SU-DHL-6 (cell line): ENCODE data around the gene TAS2R50.

Experiments used
- H2AFZ ChIP-seq: fragments of 200-600 bp; sonication (generic); 2 replicates; pipeline ENCODE4 v1.6.1; 2014; ENCODE audit warnings: low read depth, mild to moderate bottlenecking, moderate library complexity, mixed read lengths, antibody characterized with exemption, low read length; ENCODE audit not compliant: severe bottlenecking
- H3F3A ChIP-seq: fragments of 200-600 bp; shearing (Covaris generic); 2 replicates; pipeline ENCODE4 v1.6.0; 2016; ENCODE audit warnings: antibody characterized with exemption, mild to moderate bottlenecking; ENCODE audit not compliant: insufficient read depth
- H3K27ac ChIP-seq: fragments of 200-600 bp; sonication (generic); 2 replicates; pipeline ENCODE4 v1.5.1; 2016; ENCODE audit warnings: low read depth, mild to moderate bottlenecking, low read length, moderate library complexity, mixed read lengths
- H3K27me3 ChIP-seq: fragments of 200-600 bp; sonication (generic), shearing (Covaris generic); 2 replicates; pipeline ENCODE4 v1.6.0; 2014; ENCODE audit warnings: mild to moderate bottlenecking, low read length
- H3K36me3 ChIP-seq: fragments of 200-600 bp; sonication (generic); 2 replicates; pipeline ENCODE4 v1.6.1; 2014; ENCODE audit warnings: mild to moderate bottlenecking, low read length, mixed read lengths
- H3K4me2 ChIP-seq: fragments of 300-600, 200-600 bp; shearing (Covaris generic), sonication (generic); 2 replicates; pipeline ENCODE4 v1.6.0; 2014; ENCODE audit warnings: low read length, low read depth, mild to moderate bottlenecking; ENCODE audit not compliant: poor library complexity, severe bottlenecking
- H3K4me3 ChIP-seq: fragments of 200-600 bp; sonication (generic); 2 replicates; pipeline ENCODE4 v1.5.1; 2014; ENCODE audit warnings: antibody characterized with exemption, low read length, mild to moderate bottlenecking, mixed read lengths; ENCODE audit not compliant: insufficient read depth, poor library complexity, severe bottlenecking
- H3K79me2 ChIP-seq: fragments of 200-600 bp; sonication (generic); 2 replicates; pipeline ENCODE4 v1.6.1; 2014; ENCODE audit warnings: mild to moderate bottlenecking, low read length, moderate library complexity; ENCODE audit not compliant: insufficient read depth
- H3K9ac ChIP-seq: fragments of 200-600 bp; sonication (generic); 2 replicates; pipeline ENCODE4 v1.7.0; 2014; ENCODE audit warnings: mild to moderate bottlenecking, low read length
- H3K9me2 ChIP-seq: fragments of 200-600 bp; sonication (generic); replicated peaks from 2 replicates; pipeline ENCODE4 v1.6.1; 2014; ENCODE audit warnings: low read length; ENCODE audit not compliant: insufficient read depth
- H3K9me3 ChIP-seq: fragments of 200-600 bp; sonication (generic); 2 replicates; pipeline ENCODE4 v1.6.1; 2014; ENCODE audit warnings: low read length, mixed read lengths; ENCODE audit not compliant: insufficient read depth
- H4K20me1 ChIP-seq: fragments of 200-600 bp; sonication (generic); 2 replicates; pipeline ENCODE4 v1.6.1; 2014; ENCODE audit warnings: low read depth, mild to moderate bottlenecking, antibody characterized with exemption, low read length, moderate library complexity, mixed read lengths
- EZH2phosphoT487 ChIP-seq: fragments of 200-600 bp; sonication (generic), shearing (Covaris generic); conservative IDR thresholded peaks from 2 replicates; pipeline ENCODE4 v1.6.1; 2018; ENCODE audit warnings: mild to moderate bottlenecking, antibody characterized with exemption, low read length, moderate library complexity, mixed read lengths
- TF ChIP-seq, protein P1 (sequence below): fragments of 200-600 bp; sonication (generic); IDR thresholded peaks from one replicate; pipeline ENCODE4 v1.5.1; 2017; ENCODE audit warnings: antibody characterized with exemption, mild to moderate bottlenecking, low read length, moderate library complexity; ENCODE audit not compliant: insufficient read depth, poor library complexity, severe bottlenecking

Gene TAS2R50

DNA sequence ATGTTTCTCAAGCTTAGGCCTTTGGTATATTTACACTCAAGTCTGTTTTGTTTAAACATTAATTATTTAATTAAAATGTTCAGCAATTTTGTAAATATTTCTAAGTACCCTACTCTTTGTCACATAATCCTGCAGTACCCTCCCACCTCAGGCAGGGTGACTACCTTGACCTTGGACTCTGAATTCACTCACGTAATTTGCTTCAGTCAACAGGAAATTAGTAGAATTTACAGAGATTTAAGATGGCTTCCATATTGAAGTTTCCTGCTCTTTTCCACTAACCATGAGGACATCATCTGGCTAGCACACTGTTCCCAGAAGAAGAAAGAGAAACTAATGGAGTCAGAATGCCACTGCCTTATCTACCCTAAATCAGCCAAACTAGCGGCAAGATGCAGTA is 36.7 kb upstream of the TAS2R50 start:
- no peaks in the 10 kb centered on the region for H3K9me3 ChIP-seq
- no peaks in the 10 kb centered on the region for H3K79me2 ChIP-seq
- H3K36me3 ChIP-seq = no peaks in the 10 kb centered on the region
- no peaks in the 10 kb centered on the region for H3K27me3 ChIP-seq
- no peaks in the 10 kb centered on the region for H3K9me2 ChIP-seq
- no peak overlapping the region for H3K9ac ChIP-seq
- no peak for TF ChIP-seq EZH2phosphoT487
- TF ChIP-seq, protein P1, sequence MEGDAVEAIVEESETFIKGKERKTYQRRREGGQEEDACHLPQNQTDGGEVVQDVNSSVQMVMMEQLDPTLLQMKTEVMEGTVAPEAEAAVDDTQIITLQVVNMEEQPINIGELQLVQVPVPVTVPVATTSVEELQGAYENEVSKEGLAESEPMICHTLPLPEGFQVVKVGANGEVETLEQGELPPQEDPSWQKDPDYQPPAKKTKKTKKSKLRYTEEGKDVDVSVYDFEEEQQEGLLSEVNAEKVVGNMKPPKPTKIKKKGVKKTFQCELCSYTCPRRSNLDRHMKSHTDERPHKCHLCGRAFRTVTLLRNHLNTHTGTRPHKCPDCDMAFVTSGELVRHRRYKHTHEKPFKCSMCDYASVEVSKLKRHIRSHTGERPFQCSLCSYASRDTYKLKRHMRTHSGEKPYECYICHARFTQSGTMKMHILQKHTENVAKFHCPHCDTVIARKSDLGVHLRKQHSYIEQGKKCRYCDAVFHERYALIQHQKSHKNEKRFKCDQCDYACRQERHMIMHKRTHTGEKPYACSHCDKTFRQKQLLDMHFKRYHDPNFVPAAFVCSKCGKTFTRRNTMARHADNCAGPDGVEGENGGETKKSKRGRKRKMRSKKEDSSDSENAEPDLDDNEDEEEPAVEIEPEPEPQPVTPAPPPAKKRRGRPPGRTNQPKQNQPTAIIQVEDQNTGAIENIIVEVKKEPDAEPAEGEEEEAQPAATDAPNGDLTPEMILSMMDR = no peak
- no peak overlapping the region for H3K27ac ChIP-seq
- no peak overlapping the region for H2AFZ ChIP-seq
- H3K4me2 ChIP-seq = no peak overlapping the region
- no peaks in the 10 kb centered on the region for H4K20me1 ChIP-seq
- no peak overlapping the region for H3K4me3 ChIP-seq
- no peaks in the 10 kb centered on the region for H3F3A ChIP-seq

DNA sequence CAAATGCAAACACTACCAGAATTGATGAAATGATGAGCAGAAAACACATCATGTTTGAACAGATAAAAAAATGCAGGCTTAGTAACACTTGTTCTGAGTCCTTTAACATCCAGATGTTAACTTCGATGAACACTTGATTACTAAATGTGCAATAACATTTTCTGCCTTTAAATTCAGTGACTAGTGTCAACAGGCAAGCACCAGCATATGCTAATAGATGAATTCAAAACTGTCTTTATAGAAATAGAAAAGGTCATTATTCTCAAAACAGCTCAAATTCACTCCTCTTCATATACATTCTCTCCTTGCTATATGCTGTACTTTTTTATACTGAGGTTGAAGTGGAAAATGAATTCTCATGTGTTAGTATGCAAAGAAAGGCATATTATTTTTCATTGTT is 35.8 kb upstream of the TAS2R50 start, which contains the start of gene TAS2R19:
TAS2R19 (minus strand) TSS at position 101 of the 400 bp plus-strand sequence; CDS start at position 52, 49 bp downstream.
- TF ChIP-seq, protein P1 = no peak
- TF ChIP-seq EZH2phosphoT487 = no peak
- Histone ChIP-seq H3K4me3 (no peak within 1 kb of the TSS), H3K9me3 (no peaks in the 10 kb centered on the region), H3K9me2 (no peaks in the 10 kb centered on the region), H3K79me2 (no peaks in the 10 kb centered on the region), H2AFZ (no peak within 1 kb of the TSS), H3K9ac (no peak within 1 kb of the TSS), H3F3A (no peaks in the 10 kb centered on the region), H3K27me3 (no peaks in the 10 kb centered on the region), H3K27ac (no peak within 1 kb of the TSS), H3K36me3 (no peaks in the 10 kb centered on the region), H4K20me1 (no peaks in the 10 kb centered on the region), H3K4me2 (no peak within 1 kb of the TSS)

DNA sequence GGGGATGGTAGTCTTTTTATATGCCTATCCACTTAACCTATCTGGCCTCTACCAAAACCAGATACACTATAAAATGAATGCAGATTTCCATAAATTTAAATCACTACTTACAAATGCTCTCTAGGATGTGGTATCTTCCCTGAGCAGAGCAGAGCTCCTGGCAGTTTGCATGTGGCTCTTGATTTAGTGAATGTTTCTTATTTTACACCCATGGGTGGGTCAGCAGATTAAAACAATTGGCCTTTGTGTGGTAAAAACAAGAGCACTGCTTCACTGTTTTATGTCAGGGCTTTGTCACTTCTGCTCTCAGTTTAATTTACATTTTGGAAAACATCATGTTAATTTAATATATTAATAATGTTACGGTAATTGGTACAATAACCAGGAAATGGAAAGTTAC is 30.2 kb upstream of the TAS2R50 start:
- no peaks in the 10 kb centered on the region for H4K20me1 ChIP-seq
- no peaks in the 10 kb centered on the region for H3K9me2 ChIP-seq
- H3K27ac ChIP-seq = no peak overlapping the region
- no peak overlapping the region for H3K9ac ChIP-seq
- H3K4me2 ChIP-seq = no peak overlapping the region
- no peaks in the 10 kb centered on the region for H3K79me2 ChIP-seq
- H3F3A ChIP-seq = no peaks in the 10 kb centered on the region
- no peak overlapping the region for H2AFZ ChIP-seq
- H3K27me3 ChIP-seq = no peaks in the 10 kb centered on the region
- TF ChIP-seq, protein P1 = no peak
- no peak for TF ChIP-seq EZH2phosphoT487
- no peaks in the 10 kb centered on the region for H3K36me3 ChIP-seq
- no peak overlapping the region for H3K4me3 ChIP-seq
- no peaks in the 10 kb centered on the region for H3K9me3 ChIP-seq
